HL-60 (cell line): ENCODE results near the gene CDC73.

Experiments used
- DNase-seq, 2 experiments: peaks; one replicate each; pipeline ENCODE4 v3.0.0-alpha.2; 2010 to 2020; ENCODE audit warnings: low read depth in 1 of 2, low spot score in 1 of 2
- H3K27ac ChIP-seq: fragments of 250-450 bp; sonication (Bioruptor Pico); replicated peaks from 2 replicates; pipeline ENCODE4 v1.5.1; 2020; ENCODE audit warnings: mild to moderate bottlenecking, moderate library complexity
- H3K27me3 ChIP-seq: fragments of 250-450 bp; sonication (Bioruptor Pico); 2 replicates; pipeline ENCODE4 v1.5.1; 2021; ENCODE audit warnings: mild to moderate bottlenecking, moderate library complexity; ENCODE audit not compliant: insufficient read depth, poor library complexity, severe bottlenecking
- H3K4me3 ChIP-seq: replicated peaks from 2 replicates; pipeline ENCODE4 v1.5.1; 2011; ENCODE audit warnings: mild to moderate bottlenecking, control low read depth, low read length; ENCODE audit not compliant: insufficient read depth
- GABPA ChIP-seq: IDR thresholded peaks from 2 replicates; pipeline ENCODE4 v1.6.1; 2012; ENCODE audit warnings: low read depth
- POLR2AphosphoS5 ChIP-seq: IDR thresholded peaks from 2 replicates; pipeline ENCODE4 v1.6.1; 2012; ENCODE audit warnings: low read depth
- SPI1 ChIP-seq: IDR thresholded peaks from 2 replicates; pipeline ENCODE4 v1.6.1; 2012; ENCODE audit warnings: low read depth, mild to moderate bottlenecking, borderline replicate concordance
- TF ChIP-seq, protein P1 (sequence below): IDR thresholded peaks from 2 replicates; pipeline ENCODE4 v1.6.1; 2012; ENCODE audit warnings: low read depth; ENCODE audit not compliant: insufficient replicate concordance
- TF ChIP-seq, protein P2 (sequence below): IDR thresholded peaks from one replicate; pipeline ENCODE4 v1.5.1; 2011; ENCODE audit warnings: low read length, control low read depth, inconsistent platforms; ENCODE audit not compliant: insufficient read depth

CDC73 gene

DNA sequence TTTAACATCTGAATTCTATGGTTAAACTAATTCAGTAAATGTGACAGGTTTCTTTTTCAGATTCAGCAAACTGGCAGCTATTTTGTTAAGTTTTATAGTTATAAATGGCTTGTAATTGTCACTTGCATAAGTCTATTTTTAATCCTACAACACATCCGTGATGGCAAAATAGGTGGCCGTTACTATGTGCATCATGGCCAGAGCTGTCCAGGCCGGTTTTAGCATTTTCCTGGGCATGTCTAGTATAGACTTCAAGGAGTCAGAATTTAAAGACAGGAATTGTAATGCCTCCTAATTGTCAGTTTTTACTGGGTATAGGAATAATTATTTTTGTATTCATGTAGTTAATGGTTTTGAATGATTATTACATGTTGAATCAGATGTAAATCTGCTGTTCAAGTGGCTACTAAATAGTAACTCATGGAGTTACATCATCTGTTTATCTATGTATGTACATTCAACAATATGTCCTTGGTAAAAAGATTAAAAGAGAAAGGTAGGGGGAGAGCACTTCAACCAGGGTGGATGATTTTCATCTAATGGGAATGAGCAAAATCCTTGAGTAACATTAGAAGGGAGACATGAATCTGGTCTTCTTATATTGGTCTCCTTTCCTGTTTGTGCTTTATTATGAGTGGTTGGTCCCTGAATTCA is 67.7 kb downstream of the CDC73 start:
- TF ChIP-seq, protein P1, sequence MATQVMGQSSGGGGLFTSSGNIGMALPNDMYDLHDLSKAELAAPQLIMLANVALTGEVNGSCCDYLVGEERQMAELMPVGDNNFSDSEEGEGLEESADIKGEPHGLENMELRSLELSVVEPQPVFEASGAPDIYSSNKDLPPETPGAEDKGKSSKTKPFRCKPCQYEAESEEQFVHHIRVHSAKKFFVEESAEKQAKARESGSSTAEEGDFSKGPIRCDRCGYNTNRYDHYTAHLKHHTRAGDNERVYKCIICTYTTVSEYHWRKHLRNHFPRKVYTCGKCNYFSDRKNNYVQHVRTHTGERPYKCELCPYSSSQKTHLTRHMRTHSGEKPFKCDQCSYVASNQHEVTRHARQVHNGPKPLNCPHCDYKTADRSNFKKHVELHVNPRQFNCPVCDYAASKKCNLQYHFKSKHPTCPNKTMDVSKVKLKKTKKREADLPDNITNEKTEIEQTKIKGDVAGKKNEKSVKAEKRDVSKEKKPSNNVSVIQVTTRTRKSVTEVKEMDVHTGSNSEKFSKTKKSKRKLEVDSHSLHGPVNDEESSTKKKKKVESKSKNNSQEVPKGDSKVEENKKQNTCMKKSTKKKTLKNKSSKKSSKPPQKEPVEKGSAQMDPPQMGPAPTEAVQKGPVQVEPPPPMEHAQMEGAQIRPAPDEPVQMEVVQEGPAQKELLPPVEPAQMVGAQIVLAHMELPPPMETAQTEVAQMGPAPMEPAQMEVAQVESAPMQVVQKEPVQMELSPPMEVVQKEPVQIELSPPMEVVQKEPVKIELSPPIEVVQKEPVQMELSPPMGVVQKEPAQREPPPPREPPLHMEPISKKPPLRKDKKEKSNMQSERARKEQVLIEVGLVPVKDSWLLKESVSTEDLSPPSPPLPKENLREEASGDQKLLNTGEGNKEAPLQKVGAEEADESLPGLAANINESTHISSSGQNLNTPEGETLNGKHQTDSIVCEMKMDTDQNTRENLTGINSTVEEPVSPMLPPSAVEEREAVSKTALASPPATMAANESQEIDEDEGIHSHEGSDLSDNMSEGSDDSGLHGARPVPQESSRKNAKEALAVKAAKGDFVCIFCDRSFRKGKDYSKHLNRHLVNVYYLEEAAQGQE = no peak
- TF ChIP-seq GABPA (no peak), SPI1 (no peak), POLR2AphosphoS5 (no peak)
- TF ChIP-seq, protein P2, sequence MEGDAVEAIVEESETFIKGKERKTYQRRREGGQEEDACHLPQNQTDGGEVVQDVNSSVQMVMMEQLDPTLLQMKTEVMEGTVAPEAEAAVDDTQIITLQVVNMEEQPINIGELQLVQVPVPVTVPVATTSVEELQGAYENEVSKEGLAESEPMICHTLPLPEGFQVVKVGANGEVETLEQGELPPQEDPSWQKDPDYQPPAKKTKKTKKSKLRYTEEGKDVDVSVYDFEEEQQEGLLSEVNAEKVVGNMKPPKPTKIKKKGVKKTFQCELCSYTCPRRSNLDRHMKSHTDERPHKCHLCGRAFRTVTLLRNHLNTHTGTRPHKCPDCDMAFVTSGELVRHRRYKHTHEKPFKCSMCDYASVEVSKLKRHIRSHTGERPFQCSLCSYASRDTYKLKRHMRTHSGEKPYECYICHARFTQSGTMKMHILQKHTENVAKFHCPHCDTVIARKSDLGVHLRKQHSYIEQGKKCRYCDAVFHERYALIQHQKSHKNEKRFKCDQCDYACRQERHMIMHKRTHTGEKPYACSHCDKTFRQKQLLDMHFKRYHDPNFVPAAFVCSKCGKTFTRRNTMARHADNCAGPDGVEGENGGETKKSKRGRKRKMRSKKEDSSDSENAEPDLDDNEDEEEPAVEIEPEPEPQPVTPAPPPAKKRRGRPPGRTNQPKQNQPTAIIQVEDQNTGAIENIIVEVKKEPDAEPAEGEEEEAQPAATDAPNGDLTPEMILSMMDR = no peak
- no peak overlapping the region for H3K27ac ChIP-seq
- DNase-seq = no peak
- no peak overlapping the region for H3K4me3 ChIP-seq
- H3K27me3 ChIP-seq = no peaks in the 10 kb centered on the region

DNA sequence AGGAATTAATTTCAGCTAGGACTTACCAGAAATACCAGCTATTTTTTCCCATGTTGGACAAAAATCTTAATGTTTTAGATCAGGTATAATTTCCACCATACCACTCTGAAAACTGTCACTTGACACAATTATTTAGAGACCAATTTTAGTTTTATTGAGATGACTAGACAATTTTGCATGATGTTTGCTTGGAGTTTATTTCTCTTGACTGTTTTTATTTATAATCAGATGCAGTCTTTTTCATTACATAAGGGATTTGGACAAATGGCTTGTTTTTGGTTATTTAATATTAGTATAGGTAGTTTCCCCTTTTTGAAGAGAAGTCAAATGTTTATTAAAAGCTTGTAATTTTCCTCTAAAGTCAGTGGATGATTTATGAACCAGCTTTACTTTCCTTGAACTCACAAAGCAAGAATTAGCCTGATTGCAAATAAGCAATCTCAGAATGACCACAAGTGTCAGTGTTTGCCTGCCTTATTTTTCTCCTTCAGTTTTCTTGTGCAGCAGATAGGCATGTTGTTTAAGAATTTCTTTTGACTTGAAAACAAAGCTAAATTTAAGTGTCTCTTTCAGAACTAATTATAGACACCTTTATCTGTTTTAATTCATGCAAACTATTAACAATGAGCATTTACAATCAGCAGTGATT is 68.4 kb downstream of the CDC73 start:
- TF ChIP-seq, protein P2 = no peak
- TF ChIP-seq POLR2AphosphoS5 (no peak), SPI1 (no peak), GABPA (no peak)
- TF ChIP-seq, protein P1 = no peak
- Histone ChIP-seq H3K27ac (no peak overlapping the region), H3K4me3 (no peak overlapping the region), H3K27me3 (no peaks in the 10 kb centered on the region)
- DNase-seq = no peak

DNA sequence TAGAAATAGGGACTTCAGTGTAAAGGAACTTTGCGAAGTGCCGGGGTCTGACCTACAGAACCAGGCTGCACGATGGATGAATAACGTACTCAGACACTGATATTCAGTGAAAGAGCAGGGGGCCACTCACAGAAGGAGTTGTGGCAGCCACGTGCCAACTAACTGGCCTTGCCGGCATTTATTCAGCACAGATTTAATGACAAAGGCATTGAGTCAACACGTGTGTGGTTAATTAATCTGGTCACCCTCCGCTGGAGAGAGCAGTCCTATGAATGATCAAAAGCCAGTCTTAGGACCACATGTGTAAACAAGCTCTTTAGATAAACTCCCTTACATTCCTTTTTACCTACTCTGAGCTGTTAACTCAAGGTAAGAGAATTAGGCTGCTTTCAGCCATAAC is 70.8 kb downstream of the CDC73 start:
- DNase-seq = no peak
- TF ChIP-seq POLR2AphosphoS5 (no peak), SPI1 (no peak), GABPA (no peak)
- TF ChIP-seq, protein P2 = no peak
- TF ChIP-seq, protein P1 = no peak
- no peak overlapping the region for H3K27ac ChIP-seq
- H3K4me3 ChIP-seq = no peak overlapping the region
- H3K27me3 ChIP-seq = no peaks in the 10 kb centered on the region
